GM12878 (cell line): ENCODE data around the gene SNAPC4. TPM values are rescaled to one million over a fixed set of nuclear protein-coding genes. Genes with fewer than 3 reads are reported as not detected.
A peak's percentile ranks its signal among the peaks of the same experiment; 100 is the strongest.
"Not testable (repeated sequence)": the region's sequence is repeated elsewhere in the genome, so short reads cannot be mapped to it uniquely, and the experiment has no call there.

Experiments used
- ATAC-seq: fragments of 200-7000 bp; cut with Tn5 transposase; 3 replicates; pipeline ENCODE4 v1.9.1; 2020; ENCODE audit warnings: mild to moderate bottlenecking, moderate library complexity
- BruUV-seq: library from RNA; stranded (reverse); fragments of 400-500 nt; replicated peaks from 2 replicates; lab custom pipeline; 2021; lab: Mats Ljungman, UMichigan
- CTCF ChIA-PET: fragments of 300-600 bp; sonication (Branson Sonifier 250); formaldehyde crosslinking; extraction: SDS; loops from one replicate; lab custom pipeline; 2021; ENCODE audit warnings: inconsistent platforms; lab: Yijun Ruan, JAX
- POLR2A ChIA-PET: fragments of 350-600 bp; formaldehyde crosslinking; extraction: SDS; loops from one replicate; lab custom pipeline; 2021; ENCODE audit warnings: inconsistent platforms; lab: Charles Lee
- RAD21 ChIA-PET: fragments of 300-600 bp; sonication (Branson Sonifier 250); formaldehyde crosslinking; loops from one replicate; lab custom pipeline; 2023; ENCODE audit warnings: antibody characterized with exemption; ENCODE audit not compliant: unreplicated experiment; lab: Charles Lee
- SMC1A ChIA-PET: fragments of 300-600 bp; sonication (Branson Sonifier 250); formaldehyde crosslinking; loops from one replicate; lab custom pipeline; 2023; ENCODE audit not compliant: unreplicated experiment, uncharacterized antibody; lab: Charles Lee
- DNase-seq: peaks from one replicate; pipeline ENCODE4 v3.0.0-alpha.2; 2011; ENCODE audit warnings: low read depth, low spot score
- FAIRE-seq: peaks from 3 replicates; lab custom pipeline; 2011; peaks lifted over from hg19 to GRCh38; lab: Jason Lieb, UNC
- H2AFZ ChIP-seq: 2 replicates; pipeline ENCODE4 v1.6.0; 2011; ENCODE audit warnings: low read depth, low read length, control low read depth; ENCODE audit not compliant: control insufficient read depth
- H3K27ac ChIP-seq: 2 replicates; pipeline ENCODE4 v1.5.1; 2011; ENCODE audit warnings: control low read depth; ENCODE audit not compliant: control insufficient read depth, insufficient read depth
- H3K27me3 ChIP-seq, 2 experiments: replicated peaks in 1 of 2; 2 replicates each; pipeline versions ENCODE4 v1.6.0 to v1.6.1; 2011; ENCODE audit warnings: low read length in 1 of 2; ENCODE audit not compliant: control insufficient read depth in 2 of 2, insufficient read depth in 2 of 2
- H3K36me3 ChIP-seq, 2 experiments: 2 replicates each; pipeline ENCODE4 v1.5.1; 2011; ENCODE audit warnings: low read length in 1 of 2; ENCODE audit not compliant: control insufficient read depth in 2 of 2, insufficient read depth in 2 of 2
- H3K4me1 ChIP-seq: 2 replicates; pipeline ENCODE4 v1.6.1; 2011; ENCODE audit warnings: mild to moderate bottlenecking, low read length, moderate library complexity, mixed read lengths; ENCODE audit not compliant: control insufficient read depth, insufficient read depth
- H3K4me2 ChIP-seq: 2 replicates; pipeline ENCODE4 v1.6.0; 2011; ENCODE audit warnings: control low read depth; ENCODE audit not compliant: control insufficient read depth, insufficient read depth
- H3K4me3 ChIP-seq: fragments of 200-600 bp; sonication (generic); 2 replicates; pipeline ENCODE4 v1.5.1; 2016
- H3K79me2 ChIP-seq: 2 replicates; pipeline ENCODE4 v1.6.0; 2011; ENCODE audit warnings: low read length; ENCODE audit not compliant: control insufficient read depth, insufficient read depth
- H3K9ac ChIP-seq: 2 replicates; pipeline ENCODE4 v1.8.0; 2011; ENCODE audit warnings: low read length, control low read depth, mixed read lengths; ENCODE audit not compliant: control insufficient read depth, insufficient read depth
- H3K9me3 ChIP-seq: replicated peaks from 3 replicates; pipeline ENCODE4 v1.5.1; 2011; ENCODE audit warnings: mild to moderate bottlenecking, low read length; ENCODE audit not compliant: control insufficient read depth, insufficient read depth
- H4K20me1 ChIP-seq: 2 replicates; pipeline ENCODE4 v1.6.0; 2011; ENCODE audit not compliant: control insufficient read depth, insufficient read depth
- GATAD2B ChIP-seq: fragments of 450-650 bp; conservative IDR thresholded peaks from 2 replicates; pipeline ENCODE4 v1.6.1; 2017; ENCODE audit warnings: low read depth, mild to moderate bottlenecking, moderate library complexity
- WGBS: methylation state at CpG from one replicate; pipeline ENCODE4 v1.1.6; 2016; ENCODE audit warnings: low lambda C conversion rate; ENCODE audit not compliant: insufficient replicate concordance, insufficient coverage; ENCODE audit errors: missing lambda C conversion rate; 5-methylcytosine and 5-hydroxymethylcytosine counted together
- in situ Hi-C: fragments of 300-500 bp; cut with MboI; formaldehyde crosslinking; loops from 9 replicates; pipeline ENCODE4 v1.14.3; 2018; ENCODE audit warnings: mixed read lengths
- intact Hi-C: fragments of 100-400 bp; cut with micrococcal nuclease; formaldehyde crosslinking; loops from one replicate; pipeline ENCODE4 v1.14.2; 2022; ENCODE audit not compliant: unreplicated experiment
- polyA plus RNA-seq, 11 experiments: library from polyadenylated mRNA; depleted of rRNA in 4 of 11; unstranded in 6 of 11; stranded (reverse) in 5 of 11; fragments of >200 nt; fragmentation: Nextera tagmentation in 4 of 11; fragmentation: Illumina TruSeq in 1 of 11; extraction: Ambion mirVana in 4 of 11; extraction: Trizol in 1 of 11; gene quantifications; 1 replicate in 1 of 11; 2 replicates in 10 of 11; pipeline versions ENCODE4 v1.2.1 to v1.2.3, GENCODE V29; 2011 to 2016; ENCODE audit warnings: inconsistent platforms in 2 of 11, missing spikeins in 2 of 11, low read depth in 1 of 11
- total RNA-seq, 4 experiments: library from RNA; depleted of rRNA in 3 of 4; stranded (reverse); fragments of >200 nt in 3 of 4; fragmentation: Illumina TruSeq in 1 of 4; extraction: Trizol in 1 of 4; gene quantifications; 2 replicates each; pipeline versions ENCODE4 v1.2.1 to v1.2.3, GENCODE V29; 2013 to 2021
- TF ChIP-seq, protein P1 (sequence below): fragments of 150-350 bp; IDR thresholded peaks from 2 replicates; pipeline ENCODE4 v1.6.1; 2014; ENCODE audit warnings: mild to moderate bottlenecking, low read depth, low read length

The SNAPC4 gene
- total and polyA plus RNA-seq, 10 of the 15 experiments (the other 5 are each of a cell fraction or from before 2014, with no cell fraction given) = 0.42 to 19.8 (median 7.0) TPM

DNA sequence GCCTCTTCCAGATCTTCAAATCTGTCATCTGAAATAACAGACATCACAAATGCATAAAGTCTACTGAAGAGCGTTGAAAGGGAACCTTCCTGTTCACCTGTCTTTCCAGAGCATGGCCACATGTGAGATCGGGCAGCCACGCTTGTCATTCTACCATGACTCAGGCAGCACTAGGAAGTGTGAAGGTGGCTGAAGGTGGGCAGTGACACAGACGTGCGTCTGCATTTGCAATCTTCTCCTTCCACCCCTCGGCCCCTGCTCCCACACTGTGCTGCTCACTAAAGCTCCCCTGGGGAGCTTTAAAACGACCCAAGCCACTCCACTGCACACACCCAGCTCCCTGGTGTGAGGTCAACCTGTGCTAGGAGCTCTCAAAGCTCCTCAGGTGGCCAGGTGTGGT lies 7.9 kb upstream of the SNAPC4 start (continued):
- TF ChIP-seq GATAD2B = no peak
- TF ChIP-seq, protein P1, sequence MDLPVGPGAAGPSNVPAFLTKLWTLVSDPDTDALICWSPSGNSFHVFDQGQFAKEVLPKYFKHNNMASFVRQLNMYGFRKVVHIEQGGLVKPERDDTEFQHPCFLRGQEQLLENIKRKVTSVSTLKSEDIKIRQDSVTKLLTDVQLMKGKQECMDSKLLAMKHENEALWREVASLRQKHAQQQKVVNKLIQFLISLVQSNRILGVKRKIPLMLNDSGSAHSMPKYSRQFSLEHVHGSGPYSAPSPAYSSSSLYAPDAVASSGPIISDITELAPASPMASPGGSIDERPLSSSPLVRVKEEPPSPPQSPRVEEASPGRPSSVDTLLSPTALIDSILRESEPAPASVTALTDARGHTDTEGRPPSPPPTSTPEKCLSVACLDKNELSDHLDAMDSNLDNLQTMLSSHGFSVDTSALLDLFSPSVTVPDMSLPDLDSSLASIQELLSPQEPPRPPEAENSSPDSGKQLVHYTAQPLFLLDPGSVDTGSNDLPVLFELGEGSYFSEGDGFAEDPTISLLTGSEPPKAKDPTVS = no peak

DNA sequence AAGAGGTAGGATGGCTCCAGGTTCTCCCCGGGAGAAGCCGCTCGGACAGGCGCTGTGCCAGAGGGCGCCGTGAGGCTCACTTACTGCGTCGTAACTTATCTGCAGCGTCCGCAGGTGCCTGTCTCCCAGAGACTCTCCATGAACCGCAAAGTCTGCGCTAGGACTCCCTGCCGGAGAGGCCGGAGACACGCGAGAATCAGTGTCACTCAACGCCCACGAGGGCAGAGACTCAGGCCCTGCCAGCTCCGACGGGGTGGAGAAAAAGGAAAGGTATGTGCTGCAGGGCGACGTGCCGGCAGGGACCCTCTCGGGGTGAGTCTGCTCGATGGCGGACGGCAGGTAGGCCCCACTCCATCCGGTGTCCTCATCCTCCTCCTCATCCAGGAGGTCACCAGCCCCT lies 7.1 kb upstream of the SNAPC4 start:
- H3K9ac ChIP-seq, in situ Hi-C loops, CTCF ChIA-PET, H3K27me3 ChIP-seq, H4K20me1 ChIP-seq, SMC1A ChIA-PET, FAIRE-seq, H3K27ac ChIP-seq, H2AFZ ChIP-seq, DNase-seq, ATAC-seq, H3K9me3 ChIP-seq, RAD21 ChIA-PET, POLR2A ChIA-PET, intact Hi-C loops, H3K4me2 ChIP-seq, H3K4me3 ChIP-seq: not testable (repeated sequence)
- TSS peak; percentile 27 for BruUV-seq
- H3K4me1 ChIP-seq = peaks cover 42% of the 10 kb centered on the region
- WGBS = over 99% methylated on average over 28 of the region's 28 CpGs
- peaks cover 4 to 18% of the 10 kb centered on the region in 2 experiments; a peak in 3 of 4 replicates for H3K36me3 ChIP-seq
- peaks cover 46% of the 10 kb centered on the region for H3K79me2 ChIP-seq

DNA sequence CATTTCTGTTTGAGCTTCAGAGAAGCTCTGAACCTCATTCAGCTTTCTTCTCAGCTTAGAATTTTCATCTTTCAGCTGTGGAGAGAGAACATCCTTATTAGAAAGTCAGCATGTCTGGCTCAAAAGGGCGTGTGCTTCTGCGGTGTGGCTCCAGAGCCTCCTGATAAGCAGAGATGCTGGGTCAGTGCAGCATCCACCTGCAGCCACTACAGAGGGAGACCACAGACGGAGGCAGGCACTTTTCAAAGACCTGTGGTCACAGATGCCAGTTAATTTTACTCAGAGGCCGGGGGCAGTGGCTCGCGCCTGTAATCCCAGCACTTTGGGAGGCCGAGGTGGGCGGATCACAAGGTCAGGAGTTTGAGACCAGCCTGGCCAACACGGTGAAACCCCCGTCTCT lies 5.9 kb upstream of the SNAPC4 start:
- intact Hi-C loops, SMC1A ChIA-PET, ATAC-seq, H3K9me3 ChIP-seq, H3K4me3 ChIP-seq, H3K27me3 ChIP-seq, RAD21 ChIA-PET, H2AFZ ChIP-seq, DNase-seq, FAIRE-seq, H4K20me1 ChIP-seq, CTCF ChIA-PET, BruUV-seq, H3K27ac ChIP-seq, H3K9ac ChIP-seq, in situ Hi-C loops: not testable (repeated sequence)
- H3K79me2 ChIP-seq = peaks cover 35% of the 10 kb centered on the region
- 58% methylated on average over 10 of the region's 10 CpGs for WGBS
- 0 out of 2 replicates have a peak overlapping the region, but pooled peaks have one; percentile 9 for H3K4me2 ChIP-seq
- peaks cover 36% of the 10 kb centered on the region for H3K4me1 ChIP-seq
- peaks cover 7 to 18% of the 10 kb centered on the region in 2 experiments; a peak in 3 of 4 replicates for H3K36me3 ChIP-seq
- POLR2A ChIA-PET = interaction anchor here (0.5 kb wide), 1 partner anchor 745 kb away, joined by 5 read pairs; no protein-coding TSS in a partner anchor
